Astrocyte (in vitro differentiated cells and primary cell): ENCODE measurements around the gene ACOT12. TPM values are rescaled to one million over a fixed set of nuclear protein-coding genes. Genes with fewer than 3 reads are reported as not detected.

ENCODE experiments used
- DNase-seq: peaks from one replicate; pipeline ENCODE4 v3.0.0-alpha.2; 2010; ENCODE audit warnings: low read depth
- FAIRE-seq: peaks from 2 replicates; lab custom pipeline; 2011; peaks lifted over from hg19 to GRCh38; lab: Jason Lieb, UNC
- H2AFZ ChIP-seq: 2 replicates; pipeline ENCODE4 v1.6.0; 2012; ENCODE audit warnings: low read depth, low read length, inconsistent platforms
- H3K27ac ChIP-seq: 2 replicates; pipeline ENCODE4 v1.5.1; 2011; ENCODE audit warnings: low read depth, low read length, inconsistent platforms
- H3K27me3 ChIP-seq: 2 replicates; pipeline ENCODE4 v1.6.0; 2011; ENCODE audit warnings: low read length, inconsistent platforms; ENCODE audit not compliant: insufficient read depth
- H3K36me3 ChIP-seq: 2 replicates; pipeline ENCODE4 v1.5.1; 2011; ENCODE audit warnings: low read length, inconsistent platforms; ENCODE audit not compliant: insufficient read depth
- H3K4me1 ChIP-seq: 2 replicates; pipeline ENCODE4 v1.5.1; 2011; ENCODE audit warnings: low read length, inconsistent platforms; ENCODE audit not compliant: insufficient read depth
- H3K4me2 ChIP-seq: 2 replicates; pipeline ENCODE4 v1.6.0; 2012; ENCODE audit warnings: low read length, inconsistent platforms
- H3K4me3 ChIP-seq: 2 replicates; pipeline ENCODE4 v1.5.1; 2011; ENCODE audit warnings: low read depth, mild to moderate bottlenecking, low read length, inconsistent platforms; ENCODE audit not compliant: insufficient read depth
- H3K79me2 ChIP-seq: 2 replicates; pipeline ENCODE4 v1.6.0; 2012; ENCODE audit warnings: mild to moderate bottlenecking, low read length, inconsistent platforms; ENCODE audit not compliant: insufficient read depth
- H3K9ac ChIP-seq: 2 replicates; pipeline ENCODE4 v1.6.0; 2012; ENCODE audit warnings: mild to moderate bottlenecking, low read length, inconsistent platforms
- H3K9me3 ChIP-seq: 2 replicates; pipeline ENCODE4 v1.5.1; 2012; ENCODE audit warnings: low read depth, mild to moderate bottlenecking, low read length, inconsistent platforms; ENCODE audit not compliant: insufficient read depth
- H4K20me1 ChIP-seq: 2 replicates; pipeline ENCODE4 v1.6.0; 2012; ENCODE audit warnings: low read length, inconsistent platforms; ENCODE audit not compliant: insufficient read depth
- H3K27ac Mint-ChIP-seq: one replicate; pipeline ENCODE4 v1.8.0; 2021; ENCODE audit warnings: mild to moderate bottlenecking, mixed read lengths; ENCODE audit not compliant: unreplicated experiment
- H3K27me3 Mint-ChIP-seq: one replicate; pipeline ENCODE4 v1.8.0; 2021; ENCODE audit warnings: low read depth, mixed read lengths; ENCODE audit not compliant: unreplicated experiment
- H3K36me3 Mint-ChIP-seq: one replicate; pipeline ENCODE4 v1.8.0; 2021; ENCODE audit warnings: low read depth, mixed read lengths; ENCODE audit not compliant: unreplicated experiment
- H3K4me1 Mint-ChIP-seq: one replicate; pipeline ENCODE4 v1.8.0; 2021; ENCODE audit warnings: low read depth, mixed read lengths; ENCODE audit not compliant: unreplicated experiment
- H3K4me3 Mint-ChIP-seq: one replicate; pipeline ENCODE4 v1.8.0; 2021; ENCODE audit warnings: mild to moderate bottlenecking, moderate library complexity, mixed read lengths; ENCODE audit not compliant: unreplicated experiment
- H3K9me3 Mint-ChIP-seq: one replicate; pipeline ENCODE4 v1.8.0; 2021; ENCODE audit warnings: mild to moderate bottlenecking, mixed read lengths; ENCODE audit not compliant: unreplicated experiment
- CTCF ChIP-seq: IDR thresholded peaks from 2 replicates; pipeline ENCODE4 v1.5.1; 2011; ENCODE audit warnings: low read depth, mild to moderate bottlenecking, inconsistent platforms, low read length, moderate library complexity; ENCODE audit not compliant: insufficient read depth
- EZH2 ChIP-seq: IDR thresholded peaks from 2 replicates; pipeline ENCODE4 v1.6.1; 2012; ENCODE audit warnings: mild to moderate bottlenecking, low read length, inconsistent platforms; ENCODE audit not compliant: insufficient read depth
- total RNA-seq: library from RNA; stranded (reverse); gene quantifications from 2 replicates; pipeline ENCODE4 v1.2.1, GENCODE V29; 2021

ACOT12 gene
- total RNA-seq, 1 donor from 2014 or later: 0.09 TPM

GRCh38 chr5:81336556-81336955 lies 57.4 kb downstream of the ACOT12 start:
- Histone ChIP-seq H3K4me2 (no peak overlapping the region), H3K4me3 (no peak overlapping the region), H3K9me3 (no peaks in the 10 kb centered on the region), H3K4me1 (no peaks in the 10 kb centered on the region), H3K36me3 (no peaks in the 10 kb centered on the region), H3K79me2 (no peaks in the 10 kb centered on the region), H3K27me3 (no peaks in the 10 kb centered on the region), H4K20me1 (no peaks in the 10 kb centered on the region), H2AFZ (no peak overlapping the region), H3K9ac (no peak overlapping the region), H3K27ac (no peak overlapping the region)
- FAIRE-seq: no peak
- Mint-ChIP-seq H3K4me1 (no peaks in the 10 kb centered on the region), H3K27ac (no peak overlapping the region), H3K27me3 (peaks cover 4% of the 10 kb centered on the region), H3K36me3 (no peaks in the 10 kb centered on the region), H3K9me3 (no peaks in the 10 kb centered on the region), H3K4me3 (no peak overlapping the region)
- no peak for DNase-seq
- TF ChIP-seq CTCF (no peak), EZH2 (no peak)

- no peaks in the 10 kb centered on the region for H3K9me3 Mint-ChIP-seq
- Histone ChIP-seq H3K4me2 (no peak overlapping the region), H2AFZ (no peak overlapping the region), H3K4me3 (no peak overlapping the region), H3K27me3 (no peaks in the 10 kb centered on the region), H3K36me3 (no peaks in the 10 kb centered on the region), H3K27ac (no peak overlapping the region), H3K9me3 (no peaks in the 10 kb centered on the region), H3K9ac (no peak overlapping the region), H3K79me2 (no peaks in the 10 kb centered on the region), H3K4me1 (no peaks in the 10 kb centered on the region), H4K20me1 (no peaks in the 10 kb centered on the region)
- H3K27ac Mint-ChIP-seq: no peak overlapping the region
- FAIRE-seq: no peak
- H3K36me3 Mint-ChIP-seq: no peaks in the 10 kb centered on the region
- DNase-seq: no peak
- TF ChIP-seq CTCF: no peak
- TF ChIP-seq EZH2: no peak
- no peak overlapping the region for H3K4me3 Mint-ChIP-seq
- H3K27me3 Mint-ChIP-seq: peaks cover 4% of the 10 kb centered on the region
- no peaks in the 10 kb centered on the region for H3K4me1 Mint-ChIP-seq
These were observed 58.0 kb downstream of the ACOT12 start for GRCh38 chr5:81335946-81336345.

DNA sequence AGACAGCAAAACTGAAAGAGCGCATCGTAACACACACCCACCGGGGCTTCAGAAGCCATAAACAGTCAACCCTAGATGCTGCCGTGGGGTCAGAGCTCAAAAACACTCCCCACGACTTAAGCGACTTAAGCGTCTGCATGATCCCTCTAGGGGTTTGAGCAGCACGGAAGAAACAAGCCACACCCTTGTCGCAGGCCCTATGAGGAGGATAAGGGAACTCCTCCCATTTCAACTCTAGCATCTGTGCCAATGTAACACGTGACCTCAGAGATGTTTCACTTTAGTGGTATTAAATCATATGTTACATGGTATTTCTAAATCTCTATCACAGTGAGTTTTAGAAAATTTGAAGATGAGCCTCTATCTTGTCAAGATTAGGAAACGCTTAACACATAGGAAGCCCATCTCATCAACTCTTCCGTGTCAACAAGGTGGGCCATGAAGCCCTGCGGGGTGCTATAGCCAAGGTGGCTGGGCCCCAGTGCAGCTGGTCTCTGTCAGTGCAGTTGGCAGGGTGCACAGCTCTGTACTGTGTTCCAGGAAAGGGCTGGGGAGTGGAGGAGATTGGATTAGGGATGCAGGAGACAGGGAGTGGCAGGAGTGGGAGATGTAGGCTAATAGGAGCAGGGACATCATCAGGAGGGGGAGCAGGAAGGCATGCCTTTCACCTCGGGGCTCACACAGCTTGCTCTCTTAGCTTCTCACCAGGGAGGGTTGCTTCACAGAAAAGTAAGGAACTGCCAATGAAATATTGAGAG lies 59.5 kb downstream of the ACOT12 start:
- H3K27ac Mint-ChIP-seq: no peak overlapping the region
- Histone ChIP-seq H3K36me3 (no peaks in the 10 kb centered on the region), H3K4me2 (no peak overlapping the region), H4K20me1 (no peaks in the 10 kb centered on the region), H2AFZ (no peak overlapping the region), H3K4me3 (no peak overlapping the region), H3K9ac (no peak overlapping the region), H3K79me2 (no peaks in the 10 kb centered on the region), H3K4me1 (no peaks in the 10 kb centered on the region), H3K27ac (no peak overlapping the region), H3K27me3 (no peaks in the 10 kb centered on the region), H3K9me3 (no peaks in the 10 kb centered on the region)
- no peaks in the 10 kb centered on the region for H3K9me3 Mint-ChIP-seq
- FAIRE-seq: no peak
- H3K4me1 Mint-ChIP-seq: no peaks in the 10 kb centered on the region
- peaks cover 4% of the 10 kb centered on the region for H3K27me3 Mint-ChIP-seq
- DNase-seq: no peak
- no peaks in the 10 kb centered on the region for H3K36me3 Mint-ChIP-seq
- H3K4me3 Mint-ChIP-seq: no peak overlapping the region
- TF ChIP-seq EZH2 (no peak), CTCF (no peak)
